A673 (cell line): Measurements from ENCODE around the gene SINHCAF. TPM values are rescaled to one million over a fixed set of nuclear protein-coding genes. Genes with fewer than 3 reads are reported as not detected.

Experiments
- BruUV-seq: library from RNA; stranded (reverse); fragments of 400-500 nt; replicated peaks from 2 replicates; lab custom pipeline; 2021; lab: Mats Ljungman, UMichigan
- CTCF ChIA-PET: fragments of 300-600 bp; sonication (Branson Sonifier 250); formaldehyde crosslinking; loops from one replicate; lab custom pipeline; 2022; ENCODE audit warnings: antibody characterized with exemption; lab: Charles Lee
- POLR2A ChIA-PET: fragments of 300-600 bp; sonication (Branson Sonifier 250); formaldehyde crosslinking; loops from one replicate; lab custom pipeline; 2022; ENCODE audit warnings: antibody characterized with exemption; ENCODE audit not compliant: low non-redundant PET; lab: Charles Lee
- DNase-seq: peaks from one replicate; pipeline ENCODE4 v3.0.0-alpha.2; 2015; ENCODE audit warnings: low spot score
- H3K27ac ChIP-seq: fragments of 200-600 bp; sonication (generic); 2 replicates; pipeline ENCODE4 v1.5.1; 2016; ENCODE audit warnings: mixed run types, low read depth, mild to moderate bottlenecking, mixed read lengths, antibody characterized with exemption, low read length; ENCODE audit not compliant: poor library complexity, severe bottlenecking
- H3K27me3 ChIP-seq: fragments of 200-600 bp; sonication (generic); replicated peaks from 2 replicates; pipeline ENCODE4 v1.6.1; 2017; ENCODE audit warnings: mixed run types, low read depth, mild to moderate bottlenecking, mixed read lengths, antibody characterized with exemption, low read length; ENCODE audit not compliant: insufficient read depth, poor library complexity
- H3K36me3 ChIP-seq: fragments of 200-600 bp; sonication (generic); 2 replicates; pipeline ENCODE4 v1.6.1; 2016; ENCODE audit warnings: mixed run types, mild to moderate bottlenecking, mixed read lengths, antibody characterized with exemption, low read length; ENCODE audit not compliant: insufficient read depth, poor library complexity, severe bottlenecking
- H3K4me1 ChIP-seq: fragments of 200-600 bp; sonication (generic); 2 replicates; pipeline ENCODE4 v1.6.1; 2017; ENCODE audit warnings: mixed run types, mild to moderate bottlenecking, mixed read lengths, antibody characterized with exemption, low read length; ENCODE audit not compliant: insufficient read depth, poor library complexity, severe bottlenecking
- H3K4me3 ChIP-seq: fragments of 200-600 bp; sonication (generic); 2 replicates; pipeline ENCODE4 v1.5.1; 2016; ENCODE audit warnings: low read depth, mixed run types, mild to moderate bottlenecking, mixed read lengths, low read length; ENCODE audit not compliant: poor library complexity, severe bottlenecking
- H3K9me3 ChIP-seq: fragments of 200-600 bp; sonication (generic); 2 replicates; pipeline ENCODE4 v1.6.1; 2016; ENCODE audit warnings: mixed run types, low read depth, mild to moderate bottlenecking, mixed read lengths, antibody characterized with exemption, low read length; ENCODE audit not compliant: poor library complexity, severe bottlenecking
- CTCF ChIP-seq: fragments of 300-800, 200-600 bp; sonication (generic); conservative IDR thresholded peaks from 2 replicates; pipeline ENCODE4 v1.5.1; 2017; ENCODE audit warnings: low read depth, mild to moderate bottlenecking, antibody characterized with exemption, low read length, moderate library complexity, mixed read lengths
- EZH2 ChIP-seq: fragments of 200-600 bp; sonication (generic); IDR thresholded peaks from 2 replicates; pipeline ENCODE4 v1.6.1; 2017; ENCODE audit warnings: borderline replicate concordance, low read depth, mild to moderate bottlenecking, mixed read lengths, antibody characterized with exemption, low read length; ENCODE audit not compliant: poor library complexity, severe bottlenecking
- intact Hi-C: fragments of 100-400 bp; cut with micrococcal nuclease; formaldehyde crosslinking; loops from one replicate; pipeline ENCODE4 v1.10.0; 2022; ENCODE audit not compliant: unreplicated experiment
- total RNA-seq: library from RNA; stranded (reverse); gene quantifications from 2 replicates; pipeline ENCODE4 v1.2.3, GENCODE V29; 2021

Gene SINHCAF
- total RNA-seq, 1 experiment from 2014 or later, result 137 TPM

GRCh38 chr12:31355747-31356107 lies 29.8 kb upstream of the SINHCAF start:
- Histone ChIP-seq H3K36me3 (no peaks in the 10 kb centered on the region), H3K9me3 (no peaks in the 10 kb centered on the region), H3K27me3 (no peaks in the 10 kb centered on the region), H3K4me1 (no peaks in the 10 kb centered on the region), H3K4me3 (no peak overlapping the region), H3K27ac (no peak overlapping the region)
- DNase-seq, result no peak
- no peak for TF ChIP-seq CTCF
- no peak for TF ChIP-seq EZH2
- ChIA-PET POLR2A (no interaction called here), CTCF (no interaction called here)
- intact Hi-C loops, result no loop called here
- no TSS peak for BruUV-seq

GRCh38 chr12:31353750-31354708 lies 28.1 kb upstream of the SINHCAF start:
- Histone ChIP-seq H3K4me3 (no peak overlapping the region), H3K4me1 (no peaks in the 10 kb centered on the region), H3K27ac (no peak overlapping the region), H3K36me3 (no peaks in the 10 kb centered on the region), H3K27me3 (no peaks in the 10 kb centered on the region), H3K9me3 (no peaks in the 10 kb centered on the region)
- POLR2A ChIA-PET, result no interaction called here
- CTCF ChIA-PET, result no interaction called here
- intact Hi-C loops, result loop anchor here (1.0 kb wide), 1 partner anchor 13 kb away; no protein-coding TSS in a partner anchor
- DNase-seq, result no peak
- TF ChIP-seq EZH2 (no peak), CTCF (no peak)
- BruUV-seq, result no TSS peak

GRCh38 chr12:31346267-31346666 lies 20.3 kb upstream of the SINHCAF start:
- no peak overlapping the region for H3K27ac ChIP-seq
- BruUV-seq, result no TSS peak
- ChIA-PET CTCF (no interaction called here), POLR2A (no interaction called here)
- DNase-seq, result no peak
- no peaks in the 10 kb centered on the region for H3K36me3 ChIP-seq
- TF ChIP-seq EZH2, result no peak
- TF ChIP-seq CTCF, result no peak
- H3K9me3 ChIP-seq, result no peaks in the 10 kb centered on the region
- no peaks in the 10 kb centered on the region for H3K4me1 ChIP-seq
- no peaks in the 10 kb centered on the region for H3K27me3 ChIP-seq
- no peak overlapping the region for H3K4me3 ChIP-seq
- intact Hi-C loops, result no loop called here
